Mesenteric fat pad (tissue), 1 donor: ENCODE data around the gene ZNF480. TPM values are rescaled to one million over a fixed set of nuclear protein-coding genes. Genes with fewer than 3 reads are reported as not detected.
"Not testable (repeated sequence)": the region's sequence is repeated elsewhere in the genome, so short reads cannot be mapped to it uniquely, and the experiment has no call there.

Source experiments
- DNase-seq: peaks from one replicate; pipeline ENCODE4 v3.0.0-alpha.2; 2020; ENCODE audit warnings: low spot score
- microRNA-seq: library from miRNA; unstranded; fragments of <30 nt; microRNA quantifications from one replicate; pipeline ENCODE4 v1.2.0, GENCODE V29; 2020; ENCODE audit warnings: borderline number of aligned reads
- total RNA-seq: library from RNA; stranded (reverse); fragmentation: NEBNext Ultra II Directional; extraction: Animal tissue kit (Norgen Biotek cat#: 25700); gene quantifications from one replicate; pipeline ENCODE4 v1.2.1, GENCODE V29; 2021
- donor health status: DM: yes; HTN: yes; CAD: no.

ZNF480 gene
- total RNA-seq, 1 donor from 2014 or later, result 10.1 TPM

GRCh38 chr19:52336791-52337381 is 39.9 kb downstream of the ZNF480 start:
- DNase-seq, result no peak

- DNase-seq, result not testable (repeated sequence)
These were observed 42.1 kb downstream of the ZNF480 start for GRCh38 chr19:52339022-52339421.

- DNase-seq, result no peak
These were observed 46.6 kb downstream of the ZNF480 start for GRCh38 chr19:52343548-52343947.

GRCh38 chr19:52345162-52345561 is 48.2 kb downstream of the ZNF480 start:
- no peak for DNase-seq

GRCh38 chr19:52351512-52351911 is 54.5 kb downstream of the ZNF480 start:
- no peak for DNase-seq

- DNase-seq, result no peak
These were observed 69.5 kb downstream of the ZNF480 start for GRCh38 chr19:52366414-52366824.

- peak; percentile 95 for DNase-seq
These were observed 72.8 kb downstream of the ZNF480 start, which contains the start of gene ZNF880 for GRCh38 chr19:52369559-52370340. Gene ZNF880, plus strand, starts transcription at chr19:52369923. Its CDS starts 43 bp downstream, at chr19:52369966.

GRCh38 chr19:52370341-52370710 is 73.4 kb downstream of the ZNF480 start:
- no peak for DNase-seq

Small RNAs within 50 kb of the gene (microRNA-seq; reads per million reads assigned to microRNA genes)
- gene MIR643, result 3.6 reads per million

Other genes with a start within 250 kb of the ZNF480 start
- gene ZNF432, start 248.3 kb upstream of the ZNF480 start, total RNA-seq, result 13.6 TPM
- 17.9 TPM for gene ZNF841, start 201.4 kb upstream of the ZNF480 start, total RNA-seq
- 7.2 TPM for gene ZNF616, start 157.2 kb upstream of the ZNF480 start, total RNA-seq
- gene ZNF836, start 125.5 kb upstream of the ZNF480 start, total RNA-seq, result 8.2 TPM
- 184 TPM for gene PPP2R1A, start 107.1 kb upstream of the ZNF480 start, total RNA-seq
- gene ZNF766, start 27.6 kb upstream of the ZNF480 start, total RNA-seq, result 10.1 TPM
- 1.1 TPM for gene ZNF610, start 39.1 kb downstream of the ZNF480 start, total RNA-seq
- 13.6 TPM for gene ZNF880, start 72.8 kb downstream of the ZNF480 start, total RNA-seq
- 11.0 TPM for gene ZNF528, start 100.7 kb downstream of the ZNF480 start, total RNA-seq
- gene ZNF534, start 132.0 kb downstream of the ZNF480 start, total RNA-seq, result not detected
- 1.5 TPM for gene ZNF578, start 156.4 kb downstream of the ZNF480 start, total RNA-seq
- gene ZNF808, start 230.5 kb downstream of the ZNF480 start, total RNA-seq, result 15.5 TPM